HL-60 (cell line): ENCODE results near the gene PLCE1.

ENCODE experiments used
- CTCF ChIP-seq: IDR thresholded peaks from one replicate; pipeline ENCODE4 v1.5.1; 2011; ENCODE audit warnings: low read length, control low read depth, inconsistent platforms; ENCODE audit not compliant: insufficient read depth
- GABPA ChIP-seq: IDR thresholded peaks from 2 replicates; pipeline ENCODE4 v1.6.1; 2012; ENCODE audit warnings: low read depth
- POLR2AphosphoS5 ChIP-seq: IDR thresholded peaks from 2 replicates; pipeline ENCODE4 v1.6.1; 2012; ENCODE audit warnings: low read depth

- no peak for TF ChIP-seq GABPA
- TF ChIP-seq CTCF: no peak
- TF ChIP-seq POLR2AphosphoS5: no peak
Observed at GRCh38 chr10:93977442-93977841, 16.3 kb upstream of the PLCE1 start.
